HS-27A (cell line): Measurements from ENCODE around the gene SLC1A2.

Experiments used
- DNase-seq: peaks from one replicate; pipeline ENCODE4 v3.0.0-alpha.2; 2012; ENCODE audit warnings: low read depth, missing footprints

The SLC1A2 gene

GRCh38 chr11:35376118-35376510 is 43.2 kb downstream of the SLC1A2 start:
- DNase-seq, result no peak

- no peak for DNase-seq
Measured at GRCh38 chr11:35375332-35376117, 43.8 kb downstream of the SLC1A2 start.

GRCh38 chr11:35373284-35373933 is 45.9 kb downstream of the SLC1A2 start:
- no peak for DNase-seq

- DNase-seq, result no peak
Measured at GRCh38 chr11:35372565-35373283, 46.6 kb downstream of the SLC1A2 start.

GRCh38 chr11:35367491-35367890 is 51.9 kb downstream of the SLC1A2 start:
- peak; percentile 71 for DNase-seq

GRCh38 chr11:35366798-35367197 is 52.6 kb downstream of the SLC1A2 start:
- no peak for DNase-seq

- no peak for DNase-seq
Measured at GRCh38 chr11:35365961-35366360, 53.4 kb downstream of the SLC1A2 start.

GRCh38 chr11:35365395-35365794 is 54.0 kb downstream of the SLC1A2 start:
- DNase-seq, result no peak

- DNase-seq, result peak; percentile 63
Measured at GRCh38 chr11:35363854-35364780, 55.2 kb downstream of the SLC1A2 start.

GRCh38 chr11:35363246-35363801 is 56.0 kb downstream of the SLC1A2 start:
- no peak for DNase-seq

GRCh38 chr11:35362521-35362980 is 56.8 kb downstream of the SLC1A2 start:
- no peak for DNase-seq

GRCh38 chr11:35360055-35360530 is 59.3 kb downstream of the SLC1A2 start:
- no peak for DNase-seq

- no peak for DNase-seq
Measured at GRCh38 chr11:35359321-35360054, 59.9 kb downstream of the SLC1A2 start.

GRCh38 chr11:35358391-35358790 is 61.0 kb downstream of the SLC1A2 start:
- no peak for DNase-seq

GRCh38 chr11:35357923-35358322 is 61.4 kb downstream of the SLC1A2 start:
- no peak for DNase-seq

- DNase-seq, result no peak
Measured at GRCh38 chr11:35355102-35355749, 64.1 kb downstream of the SLC1A2 start.

- DNase-seq, result no peak
Measured at GRCh38 chr11:35354644-35355043, 64.7 kb downstream of the SLC1A2 start.

GRCh38 chr11:35352077-35352888 is 67.1 kb downstream of the SLC1A2 start:
- no peak for DNase-seq

- DNase-seq, result no peak
Measured at GRCh38 chr11:35349897-35350296, 69.5 kb downstream of the SLC1A2 start.
